ENCODE data around the gene CENPH. TPM values are rescaled to one million over a fixed set of nuclear protein-coding genes. Genes with fewer than 3 reads are reported as not detected.
"Not testable (repeated sequence)": the region's sequence is repeated elsewhere in the genome, so short reads cannot be mapped to it uniquely, and the experiment has no call there.

CENPH gene
- total RNA-seq, 2 donors from 2014 or later = 43.7 to 87.6 TPM

GRCh38 chr5:69217548-69218526 lies 28.5 kb downstream of the CENPH start:
- Histone ChIP-seq H3K27ac (ENCODE audit: low read depth, low read length) (peak overlapping the region; percentile 67), H3K9me3 (ENCODE audit: control insufficient read depth, low read length) (peaks cover 14% of the 10 kb centered on the region), H3K27me3 (ENCODE audit: control insufficient read depth, insufficient read depth, low read length, poor library complexity, severe bottlenecking) (no peaks in the 10 kb centered on the region), H3K4me1 (ENCODE audit: control insufficient read depth, insufficient read depth, low read length) (no peaks in the 10 kb centered on the region), H3K4me3 (ENCODE audit: low read length) (peak overlapping the region; percentile 90), H3K9ac (ENCODE audit: extremely low read depth, low read length, poor library complexity, severe bottlenecking) (peak overlapping the region; percentile 56), H3K36me3 (ENCODE audit: control insufficient read depth, insufficient read depth, low read length) (peaks cover 17% of the 10 kb centered on the region)
- TF ChIP-seq CTCF (conservative IDR thresholded peaks at IDR 0.05) = peak; percentile 57
- H3K9me3 Mint-ChIP-seq = peaks cover 26% of the 10 kb centered on the region
- no peaks in the 10 kb centered on the region for H3K27me3 Mint-ChIP-seq (ENCODE audit: insufficient read depth)
- DNase-seq = peak; percentile 98
- H3K36me3 Mint-ChIP-seq (ENCODE audit: low read depth) = peaks cover 25% of the 10 kb centered on the region
- peak overlapping the region; percentile 99 for H3K4me3 Mint-ChIP-seq
- H3K4me1 Mint-ChIP-seq = peaks cover 2% of the 10 kb centered on the region
- peak overlapping the region; percentile 99 for H3K27ac Mint-ChIP-seq
- WGBS, 2 experiments (ENCODE audit: insufficient coverage in 1 of 2, insufficient read length in 1 of 2) = 0% methylated on average over 27 to 72 of the region's 73 CpGs

GRCh38 chr5:69219939-69220338 lies 30.6 kb downstream of the CENPH start:
- Mint-ChIP-seq H3K4me3 (no peak overlapping the region), H3K27ac (no peak overlapping the region), H3K9me3 (peaks cover 26% of the 10 kb centered on the region), H3K36me3 (ENCODE audit: low read depth) (peaks cover 23% of the 10 kb centered on the region), H3K27me3 (ENCODE audit: insufficient read depth) (no peaks in the 10 kb centered on the region), H3K4me1 (peaks cover 2% of the 10 kb centered on the region)
- Histone ChIP-seq H3K4me3 (ENCODE audit: low read length) (no peak overlapping the region), H3K9ac (ENCODE audit: extremely low read depth, low read length, poor library complexity, severe bottlenecking) (no peak overlapping the region), H3K27ac (ENCODE audit: low read depth, low read length) (no peak overlapping the region), H3K4me1 (ENCODE audit: control insufficient read depth, insufficient read depth, low read length) (no peaks in the 10 kb centered on the region), H3K27me3 (ENCODE audit: control insufficient read depth, insufficient read depth, low read length, poor library complexity, severe bottlenecking) (no peaks in the 10 kb centered on the region), H3K9me3 (ENCODE audit: control insufficient read depth, low read length) (peaks cover 14% of the 10 kb centered on the region), H3K36me3 (ENCODE audit: control insufficient read depth, insufficient read depth, low read length) (peaks cover 17% of the 10 kb centered on the region)
- no peak for DNase-seq
- TF ChIP-seq CTCF (conservative IDR thresholded peaks at IDR 0.05) = no peak

GRCh38 chr5:69220371-69220770 lies 31.0 kb downstream of the CENPH start:
- Mint-ChIP-seq H3K36me3 (ENCODE audit: low read depth) (peaks cover 23% of the 10 kb centered on the region), H3K9me3 (peaks cover 26% of the 10 kb centered on the region)
- H3K27me3 ChIP-seq (ENCODE audit: control insufficient read depth, insufficient read depth, low read length, poor library complexity, severe bottlenecking); H3K9ac ChIP-seq (ENCODE audit: extremely low read depth, low read length, poor library complexity, severe bottlenecking); H3K4me3 Mint-ChIP-seq; H3K27me3 Mint-ChIP-seq (ENCODE audit: insufficient read depth); H3K4me1 Mint-ChIP-seq; DNase-seq; H3K27ac ChIP-seq (ENCODE audit: low read depth, low read length); H3K4me3 ChIP-seq (ENCODE audit: low read length); H3K4me1 ChIP-seq (ENCODE audit: control insufficient read depth, insufficient read depth, low read length); H3K27ac Mint-ChIP-seq: not testable (repeated sequence)
- H3K36me3 ChIP-seq (ENCODE audit: control insufficient read depth, insufficient read depth, low read length) = peaks cover 17% of the 10 kb centered on the region
- peaks cover 14% of the 10 kb centered on the region for H3K9me3 ChIP-seq (ENCODE audit: control insufficient read depth, low read length)
- 98 to 100% methylated on average over 1 to 15 of the region's 18 CpGs for WGBS, 2 experiments (ENCODE audit: insufficient coverage in 1 of 2, insufficient read length in 1 of 2)

GRCh38 chr5:69220833-69221232 lies 31.4 kb downstream of the CENPH start:
- WGBS, 2 experiments (ENCODE audit: insufficient coverage in 1 of 2, insufficient read length in 1 of 2) = 98% methylated on average over 5 of the region's 9 CpGs; no CpG with 5 or more reads in 1 of the 2 experiments

More at GRCh38 chr5:69220833-69221232, 31.4 kb downstream of the CENPH start:
- H3K9ac ChIP-seq (ENCODE audit: extremely low read depth, low read length, poor library complexity, severe bottlenecking); H3K27ac Mint-ChIP-seq; H3K27me3 Mint-ChIP-seq (ENCODE audit: insufficient read depth); H3K4me1 Mint-ChIP-seq; H3K4me3 ChIP-seq (ENCODE audit: low read length); H3K4me3 Mint-ChIP-seq; DNase-seq; H3K27ac ChIP-seq (ENCODE audit: low read depth, low read length); H3K27me3 ChIP-seq (ENCODE audit: control insufficient read depth, insufficient read depth, low read length, poor library complexity, severe bottlenecking); H3K4me1 ChIP-seq (ENCODE audit: control insufficient read depth, insufficient read depth, low read length): not testable (repeated sequence)
- Histone ChIP-seq H3K36me3 (ENCODE audit: control insufficient read depth, insufficient read depth, low read length) (peaks cover 18% of the 10 kb centered on the region), H3K9me3 (ENCODE audit: control insufficient read depth, low read length) (peaks cover 14% of the 10 kb centered on the region)
- Mint-ChIP-seq H3K9me3 (peaks cover 26% of the 10 kb centered on the region), H3K36me3 (ENCODE audit: low read depth) (peaks cover 24% of the 10 kb centered on the region)
